GM19395 (cell line): ENCODE data around the gene MED1.
"Not testable (repeated sequence)": the region's sequence is repeated elsewhere in the genome, so short reads cannot be mapped to it uniquely, and the experiment has no call there.

Experiments
- ATAC-seq: cut with Tn5 transposase; IDR thresholded peaks from one replicate; pipeline ENCODE4 v1.9.1; 2021; ENCODE audit warnings: mild to moderate bottlenecking, moderate library complexity; ENCODE audit not compliant: unreplicated experiment

The MED1 gene

GRCh38 chr17:39450847-39451581 is at the start of gene MED1:
MED1 (minus strand) TSS chr17:39451263; CDS start chr17:39451062, 201 bp downstream.
- peak; percentile 85 for ATAC-seq

GRCh38 chr17:39496921-39497320 is 45.9 kb upstream of the MED1 start:
- not testable (repeated sequence) for ATAC-seq

- no peak for ATAC-seq
Observed at GRCh38 chr17:39487946-39488345, 36.9 kb upstream of the MED1 start.

- not testable (repeated sequence) for ATAC-seq
Observed at GRCh38 chr17:39487490-39487889, 36.4 kb upstream of the MED1 start.

- ATAC-seq: no peak
Observed at GRCh38 chr17:39486242-39486641, 35.2 kb upstream of the MED1 start.

- no peak for ATAC-seq
Observed at GRCh38 chr17:39485555-39485954, 34.5 kb upstream of the MED1 start.

GRCh38 chr17:39484178-39484577 is 33.1 kb upstream of the MED1 start:
- ATAC-seq: peak; percentile 80

GRCh38 chr17:39483506-39483905 is 32.4 kb upstream of the MED1 start:
- no peak for ATAC-seq

- not testable (repeated sequence) for ATAC-seq
Observed at GRCh38 chr17:39479631-39480030, 28.6 kb upstream of the MED1 start.

GRCh38 chr17:39473310-39473709 is 22.2 kb upstream of the MED1 start:
- ATAC-seq: no peak

GRCh38 chr17:39468610-39469009 is 17.5 kb upstream of the MED1 start:
- ATAC-seq: not testable (repeated sequence)

GRCh38 chr17:39464639-39465181 is 13.6 kb upstream of the MED1 start:
- ATAC-seq: not testable (repeated sequence)

GRCh38 chr17:39462631-39463375 is 11.7 kb upstream of the MED1 start:
- no peak for ATAC-seq

GRCh38 chr17:39461926-39462569 is 11.0 kb upstream of the MED1 start:
- ATAC-seq: peak; percentile 16

GRCh38 chr17:39461113-39461925 is 10.3 kb upstream of the MED1 start, which contains the start of gene CDK12:
CDK12 (plus strand) TSS chr17:39461486; CDS start chr17:39462072, 586 bp downstream.
- peak; percentile 71 for ATAC-seq

GRCh38 chr17:39455919-39456318 is 4.9 kb upstream of the MED1 start:
- ATAC-seq: no peak

GRCh38 chr17:39450051-39450450 is 1.0 kb downstream of the MED1 start:
- no peak for ATAC-seq

- ATAC-seq: no peak
Observed at GRCh38 chr17:39447561-39447960, 3.5 kb downstream of the MED1 start.

- ATAC-seq: no peak
Observed at GRCh38 chr17:39443326-39443725, 7.7 kb downstream of the MED1 start.

- not testable (repeated sequence) for ATAC-seq
Observed at GRCh38 chr17:39439868-39440267, 11.2 kb downstream of the MED1 start.
